Thyroid gland (tissue), 4 donors: ENCODE results near the gene SLC12A1.

Experiments used
- CTCF ChIP-seq, 6 experiments: fragments of 200-600 bp in 3 of 6; fragments of 450-650 bp in 3 of 6; sonication (generic) in 3 of 6; IDR thresholded peaks; one replicate each; pipeline ENCODE4 v1.5.1; 2016 to 2019; ENCODE audit warnings: antibody characterized with exemption in 6 of 6, mild to moderate bottlenecking in 2 of 6, inconsistent platforms in 1 of 6, moderate library complexity in 1 of 6
- POLR2A ChIP-seq, 2 donors: fragments of 450-650 bp; IDR thresholded peaks; one replicate each; pipeline ENCODE4 v1.6.1; 2017; ENCODE audit warnings: antibody characterized with exemption in 2 of 2, mild to moderate bottlenecking in 2 of 2, moderate library complexity in 1 of 2

GRCh38 chr15:48242015-48242414 is 35.9 kb downstream of the SLC12A1 start:
- no peak for TF ChIP-seq CTCF (IDR thresholded peaks at IDR 0.05)
- no peak for TF ChIP-seq POLR2A (IDR thresholded peaks at IDR 0.05)
